Astrocyte of the cerebellum (primary cell): Measurements from ENCODE around the gene SLC17A9.

Source experiments
- DNase-seq: peaks from one replicate; pipeline ENCODE4 v3.0.0-alpha.2; 2011; ENCODE audit warnings: low read depth
- H3K4me3 ChIP-seq: 2 replicates; pipeline ENCODE4 v1.5.1; 2011; ENCODE audit warnings: mild to moderate bottlenecking, low read depth, low read length, moderate library complexity
- CTCF ChIP-seq: IDR thresholded peaks from 2 replicates; pipeline ENCODE4 v1.5.1; 2012; ENCODE audit warnings: low read length, low read depth, moderate library complexity, mild to moderate bottlenecking; ENCODE audit errors: missing control alignments
- in situ Hi-C: cut with HindIII; loops from 2 replicates; pipeline ENCODE4 v1.10.0; 2017; ENCODE audit warnings: low sequenced_read_pairs

Gene SLC17A9

GRCh38 chr20:62913043-62913630, 39.4 kb upstream of the SLC17A9 start:
- in situ Hi-C loops: no loop called here
- no peak for DNase-seq
- H3K4me3 ChIP-seq: no peak overlapping the region
- TF ChIP-seq CTCF: no peak

- no peak overlapping the region for H3K4me3 ChIP-seq
- DNase-seq: no peak
- in situ Hi-C loops: no loop called here
- TF ChIP-seq CTCF: no peak
These were observed 38.1 kb upstream of the SLC17A9 start for GRCh38 chr20:62914436-62914835.

GRCh38 chr20:62914970-62915457, 37.5 kb upstream of the SLC17A9 start:
- H3K4me3 ChIP-seq: no peak overlapping the region
- no peak for DNase-seq
- in situ Hi-C loops: no loop called here
- no peak for TF ChIP-seq CTCF

- H3K4me3 ChIP-seq: no peak overlapping the region
- in situ Hi-C loops: no loop called here
- no peak for DNase-seq
- no peak for TF ChIP-seq CTCF
These were observed 35.6 kb upstream of the SLC17A9 start for GRCh38 chr20:62916703-62917476.

- no peak overlapping the region for H3K4me3 ChIP-seq
- in situ Hi-C loops: no loop called here
- no peak for DNase-seq
- TF ChIP-seq CTCF: no peak
These were observed 34.8 kb upstream of the SLC17A9 start for GRCh38 chr20:62917720-62918119.

- DNase-seq: no peak
- no peak overlapping the region for H3K4me3 ChIP-seq
- TF ChIP-seq CTCF: no peak
- in situ Hi-C loops: no loop called here
These were observed 34.4 kb upstream of the SLC17A9 start for GRCh38 chr20:62918147-62918546.
